SK-N-SH (cell line): Measurements from ENCODE around the gene NACC1. TPM values are rescaled to one million over a fixed set of nuclear protein-coding genes. Genes with fewer than 3 reads are reported as not detected.

Experiments used
- CTCF ChIA-PET: fragments of 300-600, 350-600 bp; formaldehyde crosslinking; extraction: SDS; loops from one replicate; lab custom pipeline; 2021; lab: Yijun Ruan, JAX
- POLR2A ChIA-PET: fragments of 350-600 bp; sonication (Branson Sonifier 250); formaldehyde crosslinking; extraction: SDS; loops from one replicate; lab custom pipeline; 2020; ENCODE audit warnings: antibody characterized with exemption, inconsistent platforms; lab: Yijun Ruan, JAX
- DNase-seq: peaks from one replicate; pipeline ENCODE4 v3.0.0; 2012
- H2AFZ ChIP-seq: fragments of 200-600 bp; sonication (generic); 2 replicates; pipeline ENCODE4 v1.8.1; 2016; ENCODE audit warnings: antibody characterized with exemption, mild to moderate bottlenecking, low read depth
- H3F3A ChIP-seq: fragments of 200-600 bp; sonication (generic); replicated peaks from 2 replicates; pipeline ENCODE3; 2016; ENCODE audit warnings: antibody characterized with exemption, mild to moderate bottlenecking; ENCODE audit not compliant: insufficient read depth
- H3K27ac ChIP-seq, 2 experiments: fragments of 200-500 bp in 1 of 2; fragments of 200-600 bp in 1 of 2; sonication (Bioruptor generic) in 1 of 2; sonication (generic), shearing (Covaris generic) in 1 of 2; 2 replicates each; pipeline versions ENCODE4 v1.5.1 to v1.6.1; 2014 to 2016; ENCODE audit warnings: low read depth in 2 of 2, inconsistent platforms in 1 of 2, low read length in 1 of 2, mild to moderate bottlenecking in 1 of 2, mixed read lengths in 1 of 2
- H3K27me3 ChIP-seq: fragments of 200-600 bp; sonication (generic), shearing (Covaris generic); 2 replicates; pipeline ENCODE4 v1.6.1; 2016; ENCODE audit warnings: mixed run types; ENCODE audit not compliant: insufficient read depth
- H3K36me3 ChIP-seq, 2 experiments: fragments of 200-500 bp in 1 of 2; fragments of 200-600 bp in 1 of 2; sonication (Bioruptor generic) in 1 of 2; sonication (generic) in 1 of 2; replicated peaks in 1 of 2; 2 replicates each; pipeline versions ENCODE3 to v1.5.1; 2014 to 2016; ENCODE audit warnings: low read length in 1 of 2, mild to moderate bottlenecking in 1 of 2; ENCODE audit not compliant: insufficient read depth in 2 of 2, control insufficient read depth in 1 of 2
- H3K4me1 ChIP-seq, 2 experiments: fragments of 200-500 bp in 1 of 2; fragments of 200-600 bp in 1 of 2; sonication (Bioruptor generic) in 1 of 2; sonication (generic), shearing (Covaris generic) in 1 of 2; 2 replicates each; pipeline versions ENCODE4 v1.5.1 to v1.6.1; 2014 to 2016; ENCODE audit warnings: low read depth in 1 of 2, low read length in 1 of 2, mixed run types in 1 of 2; ENCODE audit not compliant: insufficient read depth in 2 of 2, control insufficient read depth in 1 of 2
- H3K4me2 ChIP-seq: fragments of 200-600 bp; sonication (generic), shearing (Covaris generic); 2 replicates; pipeline ENCODE4 v1.6.1; 2017; ENCODE audit warnings: mixed run types
- H3K4me3 ChIP-seq, 2 experiments: fragments of 200-500 bp in 1 of 2; fragments of 200-600 bp in 1 of 2; sonication (Bioruptor generic) in 1 of 2; sonication (generic), shearing (Covaris generic) in 1 of 2; 2 replicates each; pipeline versions ENCODE4 v1.5.1 to v1.8.1; 2014 to 2016; ENCODE audit warnings: low read depth in 2 of 2, inconsistent platforms in 1 of 2, low read length in 1 of 2, mild to moderate bottlenecking in 1 of 2, mixed read lengths in 1 of 2, moderate library complexity in 1 of 2
- H3K79me2 ChIP-seq: fragments of 200-600 bp; sonication (generic); 2 replicates; pipeline ENCODE4 v1.8.1; 2017; ENCODE audit warnings: mild to moderate bottlenecking; ENCODE audit not compliant: insufficient read depth
- H3K9ac ChIP-seq: fragments of 200-600 bp; sonication (generic); 2 replicates; pipeline ENCODE4 v1.6.1; 2017; ENCODE audit warnings: mixed run types
- H3K9me2 ChIP-seq: fragments of 200-600 bp; sonication (generic); 2 replicates; pipeline ENCODE4 v1.6.1; 2017; ENCODE audit warnings: mixed run types
- H3K9me3 ChIP-seq: fragments of 200-600 bp; sonication (generic); 2 replicates; pipeline ENCODE4 v1.6.1; 2017; ENCODE audit warnings: mixed run types, mild to moderate bottlenecking, moderate library complexity
- H4K20me1 ChIP-seq: fragments of 200-600 bp; sonication (generic); 2 replicates; pipeline ENCODE4 v1.6.1; 2017; ENCODE audit warnings: mild to moderate bottlenecking, mixed run types; ENCODE audit not compliant: insufficient read depth
- CHD2 ChIP-seq: fragments of 150-350 bp; IDR thresholded peaks from 2 replicates; pipeline ENCODE4 v1.6.1; 2018; ENCODE audit warnings: low read length; ENCODE audit not compliant: partially characterized antibody
- CTCF ChIP-seq: fragments of 200-600 bp; sonication (generic); IDR thresholded peaks from 2 replicates; pipeline ENCODE4 v1.6.1; 2017; ENCODE audit warnings: antibody characterized with exemption, mild to moderate bottlenecking, moderate library complexity
- FOXM1 ChIP-seq: IDR thresholded peaks from 2 replicates; pipeline ENCODE4 v1.4.0; 2012; ENCODE audit warnings: low read depth, mild to moderate bottlenecking
- GATA2 ChIP-seq: sonication (generic); formaldehyde crosslinking; IDR thresholded peaks from 2 replicates; pipeline ENCODE4 v1.5.0; 2020; ENCODE audit warnings: mild to moderate bottlenecking, missing genetic modification reagents
- NRF1 ChIP-seq: IDR thresholded peaks from 2 replicates; pipeline ENCODE4 v1.6.1; 2012; ENCODE audit warnings: low read depth, mild to moderate bottlenecking, low read length
- POLR2AphosphoS5 ChIP-seq: IDR thresholded peaks from 2 replicates; pipeline ENCODE4 v1.6.1; 2012; ENCODE audit warnings: low read depth, low read length
- TCF12 ChIP-seq: IDR thresholded peaks from 2 replicates; pipeline ENCODE4 v1.4.0; 2012
- USF2 ChIP-seq: fragments of 150-350 bp; IDR thresholded peaks from 2 replicates; pipeline ENCODE4 v1.6.1; 2017; ENCODE audit warnings: antibody characterized with exemption, low read length, low read depth, borderline replicate concordance
- YY1 ChIP-seq: IDR thresholded peaks from 2 replicates; pipeline ENCODE4 v1.4.0; 2012; ENCODE audit warnings: low read depth, mild to moderate bottlenecking
- WGBS: methylation state at CpG from one replicate; pipeline ENCODE4 v1.1.6; 2017; ENCODE audit warnings: low lambda C conversion rate; 5-methylcytosine and 5-hydroxymethylcytosine counted together
- polyA plus RNA-seq, 3 experiments: library from polyadenylated mRNA; depleted of rRNA; stranded (reverse); fragments of >200 nt; gene quantifications; 2 replicates each; pipeline ENCODE4 v1.2.3, GENCODE V29; 2012

The NACC1 gene
- polyA plus RNA-seq, 1 of the 3 experiments (the other 2 are of a cell fraction): 127 TPM

DNA sequence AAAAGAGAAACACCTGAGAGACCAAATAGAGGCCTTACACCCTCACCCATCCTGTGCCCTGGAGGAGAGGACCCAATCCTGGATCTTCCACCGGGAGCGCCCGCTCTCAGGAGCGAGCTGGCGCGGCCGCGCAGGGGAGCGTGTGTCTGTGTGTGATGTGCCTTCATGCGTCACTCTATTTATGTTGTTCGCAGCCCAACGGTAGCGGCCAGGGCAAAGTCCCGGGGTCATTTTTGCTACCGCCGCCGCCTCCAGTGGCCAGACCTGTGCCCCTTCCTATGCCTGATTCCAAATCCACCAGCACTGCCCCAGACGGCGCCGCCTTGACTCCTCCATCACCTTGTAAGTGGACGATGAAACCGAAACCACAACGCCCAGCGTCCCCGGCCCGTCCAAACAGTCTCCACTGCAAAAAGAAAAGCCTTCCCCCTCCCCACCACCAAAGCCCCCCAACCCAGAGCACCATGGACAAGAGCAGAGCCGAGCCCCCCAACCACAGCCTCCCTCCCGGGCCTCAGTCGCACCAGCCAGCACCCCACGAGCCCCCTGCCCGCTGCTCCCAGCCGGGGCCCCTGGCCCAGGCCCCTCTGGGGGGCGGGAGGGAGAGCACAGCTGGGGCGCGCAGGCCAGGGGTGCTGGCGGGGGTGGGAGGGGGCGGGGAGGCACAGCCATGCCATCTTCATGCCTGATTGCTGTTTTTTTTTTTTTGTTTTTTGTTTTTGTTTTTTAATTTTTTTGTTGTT lies 30.1 kb upstream of the NACC1 start:
- Histone ChIP-seq H3K36me3 (peaks cover 0 to 27% of the 10 kb centered on the region in 2 experiments), H3K4me3 (no peak overlapping the region), H3K4me1 (peaks cover 19 to 42% of the 10 kb centered on the region in 2 experiments), H3K79me2 (no peaks in the 10 kb centered on the region), H3K9ac (no peak overlapping the region), H3K27ac (no peak overlapping the region; a peak in 1 of 4 replicates), H3K9me2 (no peaks in the 10 kb centered on the region), H3K4me2 (no peak overlapping the region), H3F3A (no peaks in the 10 kb centered on the region), H3K9me3 (no peaks in the 10 kb centered on the region), H2AFZ (no peak overlapping the region), H4K20me1 (no peaks in the 10 kb centered on the region), H3K27me3 (no peaks in the 10 kb centered on the region)
- TF ChIP-seq GATA2 (no peak), FOXM1 (no peak), YY1 (no peak), POLR2AphosphoS5 (no peak), USF2 (no peak), CHD2 (no peak), TCF12 (no peak), NRF1 (no peak)
- ChIA-PET CTCF (interaction anchor here (0.9 to 9.2 kb wide), 6 partner anchors 20 to 113 kb away, joined by 3 to 603 read pairs (median 22); partner anchors contain the start of gene DAND5), POLR2A (no interaction called here)
- DNase-seq: no peak
- WGBS: 96% methylated on average over 30 of the region's 37 CpGs

DNA sequence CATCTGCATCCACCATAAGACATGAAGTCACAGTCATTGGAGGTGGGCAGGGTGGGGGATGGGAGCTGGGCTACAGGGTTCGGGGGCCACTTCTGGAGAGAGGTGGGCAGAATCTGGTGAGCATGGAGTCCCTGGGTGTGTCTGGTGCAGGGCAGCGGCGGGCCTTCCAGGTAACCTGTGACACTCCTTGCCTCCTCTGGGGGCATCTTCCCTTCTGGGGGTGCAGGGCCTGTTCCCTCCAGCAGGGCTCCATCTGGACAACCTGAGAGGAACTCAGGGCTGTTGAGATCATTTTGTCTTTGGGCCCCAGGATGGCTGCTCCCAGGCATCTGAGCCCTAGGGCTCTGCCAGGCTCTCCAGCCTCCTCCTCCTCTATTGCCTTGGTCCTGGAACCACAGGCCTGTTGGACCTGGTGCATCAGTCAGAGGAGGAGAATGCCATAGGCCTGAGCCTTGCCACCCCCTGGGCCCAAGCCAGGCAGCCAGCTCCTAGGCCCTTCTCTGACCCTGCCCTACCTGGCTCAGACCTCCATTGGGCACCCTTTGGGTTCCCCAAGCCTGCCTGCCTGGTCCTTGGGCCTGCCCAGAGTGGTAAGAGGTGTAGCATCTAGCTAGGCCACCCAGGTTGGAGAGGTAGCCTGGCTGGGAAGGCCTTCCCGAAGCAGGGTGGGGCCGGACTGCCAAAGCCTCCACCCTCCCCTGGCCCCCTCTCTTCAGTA lies 28.8 kb upstream of the NACC1 start:
- Histone ChIP-seq H3K9me3 (no peaks in the 10 kb centered on the region), H3F3A (no peaks in the 10 kb centered on the region), H3K36me3 (peaks cover 0 to 19% of the 10 kb centered on the region in 2 experiments), H3K4me1 (peaks cover 19 to 56% of the 10 kb centered on the region in 2 experiments), H4K20me1 (no peaks in the 10 kb centered on the region), H3K4me2 (no peak overlapping the region), H3K4me3 (no peak overlapping the region), H3K9me2 (no peaks in the 10 kb centered on the region), H3K27me3 (no peaks in the 10 kb centered on the region), H3K79me2 (no peaks in the 10 kb centered on the region), H2AFZ (no peak overlapping the region), H3K27ac (peak overlapping the region in 1 of 2 experiments; percentile 99; a peak in 2 of 4 replicates), H3K9ac (no peak overlapping the region)
- WGBS: 83% methylated on average over 3 of the region's 5 CpGs
- DNase-seq: peak; percentile 73
- ChIA-PET POLR2A (no interaction called here), CTCF (interaction anchor here (1.0 to 9.2 kb wide), 4 partner anchors 15 to 808 kb away, joined by 3 to 603 read pairs (median 291); partner anchors contain the start of genes DAND5 and LYL1)
- TF ChIP-seq CTCF: peak; percentile 52
- TF ChIP-seq POLR2AphosphoS5: no peak
